Thoracic aorta (tissue), 2 donors: Measurements from ENCODE around the gene ESM1. TPM values are rescaled to one million over a fixed set of nuclear protein-coding genes. Genes with fewer than 3 reads are reported as not detected.

Experiments
- ATAC-seq: fragments of 150-250 bp; one replicate; pipeline ENCODE4 v1.8.0; 2017; ENCODE audit warnings: low read depth; ENCODE audit not compliant: insufficient number of reproducible peaks, low FRiP score
- DNase-seq: peaks from one replicate; pipeline ENCODE4 v3.0.0-alpha.2; 2020; ENCODE audit warnings: low spot score
- H3K27ac ChIP-seq, 2 donors: fragments of 200-600 bp; sonication (generic); 1 replicate in 1 of 2; 2 replicates in 1 of 2; pipeline ENCODE4 v1.5.1; 2016; ENCODE audit warnings: mild to moderate bottlenecking in 2 of 2, moderate library complexity in 2 of 2
- H3K27me3 ChIP-seq: fragments of 200-600 bp; sonication (generic); replicated peaks from 2 replicates; pipeline ENCODE4 v1.6.0; 2016; ENCODE audit warnings: mild to moderate bottlenecking; ENCODE audit not compliant: insufficient read depth
- H3K36me3 ChIP-seq: fragments of 200-600 bp; sonication (generic); one replicate; pipeline ENCODE4 v1.5.1; 2016
- H3K4me1 ChIP-seq, 2 donors: fragments of 200-600 bp; sonication (generic); 1 replicate in 1 of 2; 2 replicates in 1 of 2; pipeline versions ENCODE4 v1.5.1 to v1.6.0; 2016; ENCODE audit warnings: low read depth in 2 of 2, mild to moderate bottlenecking in 1 of 2; ENCODE audit not compliant: control insufficient read depth in 1 of 2
- H3K4me3 ChIP-seq: fragments of 200-600 bp; sonication (generic); 2 replicates; pipeline ENCODE4 v1.5.1; 2016; ENCODE audit warnings: mild to moderate bottlenecking
- H3K9me3 ChIP-seq: fragments of 200-600 bp; sonication (generic); 2 replicates; pipeline ENCODE4 v1.5.1; 2016
- CTCF ChIP-seq: fragments of 200-600 bp; sonication (generic); IDR thresholded peaks from one replicate; pipeline ENCODE4 v1.5.1; 2019; ENCODE audit warnings: antibody characterized with exemption
- total RNA-seq, 2 donors: library from RNA; depleted of rRNA; stranded (reverse); fragments of >200 nt; gene quantifications; one replicate each; pipeline versions ENCODE4 v1.1.0 to v1.2.3, GENCODE V29; 2016

Gene ESM1
- total RNA-seq, 2 donors from 2014 or later: 1.8 to 3.9 TPM

- ATAC-seq: no peak
- no peaks in the 10 kb centered on the region for H3K27me3 ChIP-seq
These were observed 869 bp upstream of the ESM1 start for GRCh38 chr5:54986269-54986654.

DNA sequence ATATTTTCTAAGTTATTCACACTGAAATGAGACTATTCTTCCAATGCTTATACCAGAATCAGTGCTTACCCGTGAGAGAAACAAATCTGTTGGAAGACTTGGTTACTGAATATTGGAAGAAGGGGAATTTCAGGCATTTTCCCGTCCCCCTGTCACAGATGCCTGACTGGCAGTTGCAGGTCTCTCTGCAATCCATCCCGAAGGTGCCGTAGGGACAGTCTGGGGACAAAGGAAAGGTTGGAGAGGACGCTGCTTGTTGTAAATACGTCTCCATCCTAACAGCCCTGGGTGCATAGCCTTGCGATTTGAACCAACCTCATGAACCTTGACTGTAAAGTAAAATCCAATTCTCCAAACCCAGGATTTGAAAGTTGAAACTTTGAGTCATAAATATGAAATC, 3.5 kb downstream of the ESM1 start:
- H3K9me3 ChIP-seq: no peaks in the 10 kb centered on the region
- no peak overlapping the region for H3K27ac ChIP-seq
- H3K27me3 ChIP-seq: no peaks in the 10 kb centered on the region
- TF ChIP-seq CTCF: no peak
- ATAC-seq (no peak), DNase-seq (no peak)
- H3K4me1 ChIP-seq: peaks cover 5 to 15% of the 10 kb centered on the region in 2 donors
- no peaks in the 10 kb centered on the region for H3K36me3 ChIP-seq
- no peak overlapping the region for H3K4me3 ChIP-seq

More at GRCh38 chr5:54986269-54986654, 869 bp upstream of the ESM1 start:
- no peak for TF ChIP-seq CTCF
- no peak for DNase-seq
- peaks cover 5 to 15% of the 10 kb centered on the region in 2 donors for H3K4me1 ChIP-seq
- no peaks in the 10 kb centered on the region for H3K9me3 ChIP-seq
- H3K27ac ChIP-seq: no peak overlapping the region
- H3K36me3 ChIP-seq: no peaks in the 10 kb centered on the region
- no peak overlapping the region for H3K4me3 ChIP-seq

- no peaks in the 10 kb centered on the region for H3K9me3 ChIP-seq
- DNase-seq (no peak), ATAC-seq (no peak)
- no peak overlapping the region for H3K4me3 ChIP-seq
- no peak for TF ChIP-seq CTCF
- no peaks in the 10 kb centered on the region for H3K27me3 ChIP-seq
- H3K27ac ChIP-seq: no peak overlapping the region
- no peaks in the 10 kb centered on the region for H3K36me3 ChIP-seq
- no peaks in the 10 kb centered on the region for H3K4me1 ChIP-seq
These were observed 9.7 kb downstream of the ESM1 start for GRCh38 chr5:54975701-54976100.

- DNase-seq: no peak
- no peak for ATAC-seq
- no peak for TF ChIP-seq CTCF
- Histone ChIP-seq H3K4me3 (peak overlapping the region; percentile 3), H3K27ac (no peak overlapping the region), H3K36me3 (no peaks in the 10 kb centered on the region), H3K4me1 (peaks cover 0 to 17% of the 10 kb centered on the region in 2 donors), H3K27me3 (no peaks in the 10 kb centered on the region), H3K9me3 (no peaks in the 10 kb centered on the region)
These were observed 15.3 kb downstream of the ESM1 start for GRCh38 chr5:54969856-54970828.

DNA sequence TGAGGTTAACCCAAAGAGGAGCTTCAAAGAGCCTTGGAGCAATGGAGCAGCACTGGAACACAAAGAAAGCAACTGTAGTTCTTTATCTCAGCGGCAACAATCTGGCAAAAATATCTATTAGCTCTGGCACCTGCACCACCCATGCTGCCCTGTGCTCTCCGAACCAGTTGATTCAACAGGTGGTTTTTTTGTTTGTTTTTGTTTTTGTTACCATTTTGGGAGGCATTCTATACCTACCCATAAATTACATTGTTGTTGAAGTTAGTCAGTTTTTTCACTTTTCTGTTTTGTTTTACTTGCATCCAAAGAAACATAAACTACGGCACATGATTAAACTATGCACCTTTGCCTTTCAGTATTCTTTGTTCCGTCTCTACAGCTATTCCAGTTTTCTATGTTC, 16.2 kb downstream of the ESM1 start:
- ATAC-seq: no peak
- DNase-seq: no peak
- no peak overlapping the region for H3K4me3 ChIP-seq
- no peaks in the 10 kb centered on the region for H3K9me3 ChIP-seq
- H3K36me3 ChIP-seq: no peaks in the 10 kb centered on the region
- TF ChIP-seq CTCF: no peak
- H3K4me1 ChIP-seq: peaks cover 0 to 17% of the 10 kb centered on the region in 2 donors
- no peaks in the 10 kb centered on the region for H3K27me3 ChIP-seq
- no peak overlapping the region for H3K27ac ChIP-seq
